ENCODE results near the gene GCAT.

- no peak for TF ChIP-seq TCF4 (CRISPR knock-in tag; IDR thresholded peaks at IDR 0.05; ENCODE audit: borderline replicate concordance)
- TF ChIP-seq ZNF70 (CRISPR knock-in tag; IDR thresholded peaks at IDR 0.05), result no peak
- TF ChIP-seq ZFP3 (CRISPR knock-in tag; IDR thresholded peaks at IDR 0.05), result no peak
- no peak for TF ChIP-seq CSDC2 (CRISPR knock-in tag; IDR thresholded peaks at IDR 0.05)
These were observed 47.6 kb upstream of the GCAT start for GRCh38 chr22:37760152-37760551.

Measured in SK-N-SH treated with all-trans-retinoic acid at 6 μM for 48 hours (cell line).